Mucosa of descending colon (tissue), 3 donors: ENCODE measurements around the gene GARIN1A. TPM values are rescaled to one million over a fixed set of nuclear protein-coding genes. Genes with fewer than 3 reads are reported as not detected.
"Not testable (repeated sequence)": the region's sequence is repeated elsewhere in the genome, so short reads cannot be mapped to it uniquely, and the experiment has no call there.

ENCODE experiments used
- ATAC-seq: fragments of 200-7000 bp; cut with Tn5 transposase; one replicate; pipeline ENCODE4 v1.9.1; 2020; ENCODE audit warnings: mild to moderate bottlenecking, moderate library complexity
- DNase-seq, 3 donors: peaks; one replicate each; pipeline ENCODE4 v3.0.0-alpha.2; 2020
- H3K36me3 ChIP-seq: fragments of 200-600 bp; one replicate; pipeline ENCODE4 v1.8.0; 2021; ENCODE audit warnings: low read depth, mild to moderate bottlenecking
- H3K4me1 ChIP-seq: fragments of 200-600 bp; one replicate; pipeline ENCODE4 v1.8.0; 2021; ENCODE audit warnings: low read depth, mild to moderate bottlenecking
- H3K4me3 ChIP-seq: fragments of 200-600 bp; one replicate; pipeline ENCODE4 v1.8.0; 2021; ENCODE audit warnings: mild to moderate bottlenecking
- H3K9me3 ChIP-seq: fragments of 200-600 bp; one replicate; pipeline ENCODE4 v1.8.0; 2021; ENCODE audit warnings: mild to moderate bottlenecking
- CTCF ChIP-seq: fragments of 200-600 bp; IDR thresholded peaks from one replicate; pipeline ENCODE4 v1.8.0; 2022; ENCODE audit warnings: antibody characterized with exemption, mild to moderate bottlenecking
- intact Hi-C, 2 donors: fragments of 100-400 bp; cut with DNase I in 1 of 2; cut with micrococcal nuclease in 1 of 2; formaldehyde crosslinking; loops; one replicate each; pipeline versions ENCODE4 v1.11.0 to v1.11.1; 2022; cut with DNase I, micrococcal nuclease
- total RNA-seq, 3 donors: library from RNA; stranded (reverse); fragmentation: NEBNext Ultra II Directional in 2 of 3; extraction: Animal tissue kit (Norgen Biotek cat#: 25700) in 2 of 3; gene quantifications; one replicate each; pipeline versions ENCODE4 v1.2.1 to v1.2.4, GENCODE V29; 2021 to 2023
- donor health status: DM: no; HTN: no; CAD: no; lungs with moderate emphysema.
- donor health status: DM: no; HTN: no; CAD: no.
- donor health status: DM: no; HTN: yes; CAD: no.

Gene GARIN1A
- total RNA-seq, 3 donors from 2014 or later: 1.3 to 4.5 (median 1.9) TPM

GRCh38 chr7:128660596-128660995 lies 11.5 kb upstream of the GARIN1A start:
- DNase-seq: no peak
- Histone ChIP-seq H3K4me3 (no peak overlapping the region), H3K9me3 (peaks cover 8% of the 10 kb centered on the region), H3K4me1 (no peaks in the 10 kb centered on the region), H3K36me3 (no peaks in the 10 kb centered on the region)
- intact Hi-C loops: no loop called here
- TF ChIP-seq CTCF: no peak
- ATAC-seq: no peak

- TF ChIP-seq CTCF: no peak
- no peak for DNase-seq
- intact Hi-C loops: no loop called here
- H3K9me3 ChIP-seq: peaks cover 8% of the 10 kb centered on the region
- no peaks in the 10 kb centered on the region for H3K36me3 ChIP-seq
- H3K4me3 ChIP-seq: no peak overlapping the region
- ATAC-seq: no peak
- H3K4me1 ChIP-seq: no peaks in the 10 kb centered on the region
Measured at GRCh38 chr7:128661446-128661845, 10.6 kb upstream of the GARIN1A start.

GRCh38 chr7:128662091-128662490 lies 10.0 kb upstream of the GARIN1A start:
- intact Hi-C loops: no loop called here
- no peak for ATAC-seq
- Histone ChIP-seq H3K4me3 (no peak overlapping the region), H3K4me1 (no peaks in the 10 kb centered on the region), H3K36me3 (no peaks in the 10 kb centered on the region), H3K9me3 (peaks cover 8% of the 10 kb centered on the region)
- DNase-seq: no peak
- TF ChIP-seq CTCF: no peak

- H3K4me1 ChIP-seq, H3K4me3 ChIP-seq, DNase-seq, intact Hi-C loops, H3K9me3 ChIP-seq, ATAC-seq, H3K36me3 ChIP-seq: not testable (repeated sequence)
Measured at GRCh38 chr7:128663223-128663622, 8.9 kb upstream of the GARIN1A start.

- no peaks in the 10 kb centered on the region for H3K4me1 ChIP-seq
- intact Hi-C loops: no loop called here
- no peaks in the 10 kb centered on the region for H3K36me3 ChIP-seq
- H3K9me3 ChIP-seq: peaks cover 8% of the 10 kb centered on the region
- ATAC-seq (no peak), DNase-seq (no peak)
- no peak overlapping the region for H3K4me3 ChIP-seq
- TF ChIP-seq CTCF: no peak
Measured at GRCh38 chr7:128665057-128665456, 7.0 kb upstream of the GARIN1A start.

GRCh38 chr7:128666200-128666599 lies 5.9 kb upstream of the GARIN1A start:
- Histone ChIP-seq H3K9me3 (peaks cover 6% of the 10 kb centered on the region), H3K4me1 (no peaks in the 10 kb centered on the region), H3K4me3 (no peak overlapping the region), H3K36me3 (no peaks in the 10 kb centered on the region)
- TF ChIP-seq CTCF: no peak
- no peak for ATAC-seq
- intact Hi-C loops: no loop called here
- DNase-seq: peak in 1 of 3 donors; percentile 10
